GM13976 (cell line): ENCODE measurements around the gene FOXJ1.

Experiments used
- DNase-seq: peaks from one replicate; pipeline ENCODE4 v3.0.0; 2012; ENCODE audit warnings: low spot score
- in situ Hi-C: fragments of 300-500 bp; cut with MboI; formaldehyde crosslinking; loops from one replicate; pipeline ENCODE4 v1.12.0; 2022; ENCODE audit warnings: low sequenced_read_pairs, mixed read lengths, inconsistent platforms; ENCODE audit not compliant: unreplicated experiment
- TF ChIP-seq, protein P1 (sequence below): IDR thresholded peaks from 2 replicates; pipeline ENCODE4 v1.5.1; 2012; ENCODE audit warnings: borderline replicate concordance, mild to moderate bottlenecking; ENCODE audit not compliant: insufficient read depth; ENCODE audit errors: extremely low read depth, missing control alignments, control extremely low read depth

Gene FOXJ1

GRCh38 chr17:76115138-76115754, 25.8 kb downstream of the FOXJ1 start:
- TF ChIP-seq, protein P1, sequence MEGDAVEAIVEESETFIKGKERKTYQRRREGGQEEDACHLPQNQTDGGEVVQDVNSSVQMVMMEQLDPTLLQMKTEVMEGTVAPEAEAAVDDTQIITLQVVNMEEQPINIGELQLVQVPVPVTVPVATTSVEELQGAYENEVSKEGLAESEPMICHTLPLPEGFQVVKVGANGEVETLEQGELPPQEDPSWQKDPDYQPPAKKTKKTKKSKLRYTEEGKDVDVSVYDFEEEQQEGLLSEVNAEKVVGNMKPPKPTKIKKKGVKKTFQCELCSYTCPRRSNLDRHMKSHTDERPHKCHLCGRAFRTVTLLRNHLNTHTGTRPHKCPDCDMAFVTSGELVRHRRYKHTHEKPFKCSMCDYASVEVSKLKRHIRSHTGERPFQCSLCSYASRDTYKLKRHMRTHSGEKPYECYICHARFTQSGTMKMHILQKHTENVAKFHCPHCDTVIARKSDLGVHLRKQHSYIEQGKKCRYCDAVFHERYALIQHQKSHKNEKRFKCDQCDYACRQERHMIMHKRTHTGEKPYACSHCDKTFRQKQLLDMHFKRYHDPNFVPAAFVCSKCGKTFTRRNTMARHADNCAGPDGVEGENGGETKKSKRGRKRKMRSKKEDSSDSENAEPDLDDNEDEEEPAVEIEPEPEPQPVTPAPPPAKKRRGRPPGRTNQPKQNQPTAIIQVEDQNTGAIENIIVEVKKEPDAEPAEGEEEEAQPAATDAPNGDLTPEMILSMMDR, result no peak
- no peak for DNase-seq
- in situ Hi-C loops, result loop anchor here (5.0 to 10.0 kb wide), 3 partner anchors 100 to 280 kb away; no protein-coding TSS in a partner anchor

DNA sequence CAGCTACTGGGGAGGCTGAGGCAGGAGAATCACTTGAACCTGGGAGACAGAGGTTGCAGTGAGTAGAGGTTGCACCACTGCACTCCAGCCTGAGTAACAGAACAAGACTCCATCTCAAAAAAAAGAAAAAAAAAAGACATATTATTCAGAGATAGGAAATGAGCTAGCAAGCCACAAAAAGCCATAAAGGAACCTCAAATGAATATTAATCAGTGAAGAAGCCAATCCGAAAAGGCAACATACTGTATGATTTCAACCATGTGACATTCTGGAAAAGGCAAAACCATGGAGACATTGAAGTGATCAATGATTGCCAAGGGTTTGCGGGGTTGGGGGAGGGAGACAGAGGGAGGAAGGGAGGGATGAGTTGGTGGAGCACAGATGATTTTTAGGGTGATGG, 29.1 kb downstream of the FOXJ1 start:
- in situ Hi-C loops, result loop anchor here (10.0 kb wide), 2 partner anchors 97 to 283 kb away; no protein-coding TSS in a partner anchor
- no peak for DNase-seq
- TF ChIP-seq, protein P1, result no peak

GRCh38 chr17:76107509-76107908, 33.5 kb downstream of the FOXJ1 start:
- TF ChIP-seq, protein P1, result no peak
- in situ Hi-C loops, result no loop called here
- no peak for DNase-seq

- TF ChIP-seq, protein P1, result no peak
- no peak for DNase-seq
- in situ Hi-C loops, result no loop called here
Observed at GRCh38 chr17:76106703-76107102, 34.3 kb downstream of the FOXJ1 start.

- TF ChIP-seq, protein P1, result no peak
- in situ Hi-C loops, result no loop called here
- no peak for DNase-seq
Observed at GRCh38 chr17:76104896-76105231, 36.2 kb downstream of the FOXJ1 start.

- TF ChIP-seq, protein P1, result no peak
- DNase-seq, result no peak
- in situ Hi-C loops, result no loop called here
Observed at GRCh38 chr17:76104140-76104895, 36.7 kb downstream of the FOXJ1 start.
